ENCODE measurements around the gene ISM2. TPM values are rescaled to one million over a fixed set of nuclear protein-coding genes. Genes with fewer than 3 reads are reported as not detected.

Gene ISM2
- total RNA-seq, 4 donors from 2014 or later = not detected

DNA sequence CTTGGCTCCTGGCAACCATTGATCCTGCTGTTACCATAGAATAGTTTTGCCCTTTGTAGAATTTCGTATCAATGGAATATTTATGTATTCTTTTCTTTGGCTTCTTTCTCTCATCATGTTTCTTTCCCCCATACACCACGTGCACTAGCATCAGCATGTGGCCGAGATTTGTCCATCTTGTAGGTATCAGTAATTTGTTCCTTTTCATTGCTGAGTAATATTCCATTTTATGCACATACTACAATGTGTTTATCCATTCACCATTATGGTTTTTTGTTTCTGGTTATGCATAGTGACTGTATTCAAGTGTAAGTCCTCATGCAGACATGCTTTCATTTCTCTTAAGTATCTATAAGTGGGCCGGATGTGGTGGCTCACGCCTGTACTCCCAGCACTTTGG lies 4.5 kb upstream of the ISM2 start:
- H3K27ac ChIP-seq = no peak overlapping the region
- DNase-seq = no peak
- no peak overlapping the region for H3K4me3 ChIP-seq
- TF ChIP-seq, protein P1, sequence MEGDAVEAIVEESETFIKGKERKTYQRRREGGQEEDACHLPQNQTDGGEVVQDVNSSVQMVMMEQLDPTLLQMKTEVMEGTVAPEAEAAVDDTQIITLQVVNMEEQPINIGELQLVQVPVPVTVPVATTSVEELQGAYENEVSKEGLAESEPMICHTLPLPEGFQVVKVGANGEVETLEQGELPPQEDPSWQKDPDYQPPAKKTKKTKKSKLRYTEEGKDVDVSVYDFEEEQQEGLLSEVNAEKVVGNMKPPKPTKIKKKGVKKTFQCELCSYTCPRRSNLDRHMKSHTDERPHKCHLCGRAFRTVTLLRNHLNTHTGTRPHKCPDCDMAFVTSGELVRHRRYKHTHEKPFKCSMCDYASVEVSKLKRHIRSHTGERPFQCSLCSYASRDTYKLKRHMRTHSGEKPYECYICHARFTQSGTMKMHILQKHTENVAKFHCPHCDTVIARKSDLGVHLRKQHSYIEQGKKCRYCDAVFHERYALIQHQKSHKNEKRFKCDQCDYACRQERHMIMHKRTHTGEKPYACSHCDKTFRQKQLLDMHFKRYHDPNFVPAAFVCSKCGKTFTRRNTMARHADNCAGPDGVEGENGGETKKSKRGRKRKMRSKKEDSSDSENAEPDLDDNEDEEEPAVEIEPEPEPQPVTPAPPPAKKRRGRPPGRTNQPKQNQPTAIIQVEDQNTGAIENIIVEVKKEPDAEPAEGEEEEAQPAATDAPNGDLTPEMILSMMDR (IDR thresholded peaks at IDR 0.05) = no peak
- H3K4me1 ChIP-seq = peaks cover 0 to 14% (median 9%) of the 10 kb centered on the region in 4 donors
- peaks cover 0 to 6% (median 0%) of the 10 kb centered on the region in 4 donors for H3K9me3 ChIP-seq
- H3K27me3 ChIP-seq = peaks cover 0 to 15% of the 10 kb centered on the region in 2 donors
- peaks cover 0 to 12% (median 0%) of the 10 kb centered on the region in 3 donors for H3K36me3 ChIP-seq

DNA sequence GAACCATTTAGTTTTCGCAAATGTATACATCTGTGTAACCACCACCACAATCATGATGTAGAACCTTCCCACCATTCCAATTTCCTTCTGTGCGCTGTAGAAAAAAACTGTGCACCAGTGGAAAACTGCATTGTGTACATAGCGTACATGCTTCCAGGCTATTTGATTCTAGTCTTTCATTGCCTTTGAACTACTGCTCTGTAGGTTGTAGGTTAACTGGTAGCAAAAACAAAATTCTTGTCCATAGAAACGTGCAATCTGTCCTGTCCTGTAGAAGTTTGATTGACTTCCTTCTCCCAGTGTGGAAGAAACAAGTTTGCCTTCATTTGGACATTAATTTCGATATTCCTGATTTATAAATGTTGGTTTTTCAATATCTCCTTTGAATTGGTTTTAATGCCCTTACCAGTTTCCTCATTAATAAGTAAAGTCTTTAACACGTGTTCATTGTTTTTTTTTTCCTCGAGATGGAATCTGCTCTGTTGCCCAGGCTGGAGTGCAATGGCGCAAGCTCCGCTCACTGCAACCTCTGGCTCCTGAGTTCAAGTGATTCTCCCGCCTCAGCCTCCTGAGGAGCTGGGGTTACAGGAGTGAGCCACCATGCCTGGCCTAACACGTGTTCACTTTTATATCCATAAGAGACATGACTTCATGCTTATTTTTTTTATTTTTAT lies 3.6 kb upstream of the ISM2 start:
- H3K27me3 ChIP-seq = peaks cover 0 to 21% of the 10 kb centered on the region in 2 donors
- H3K9me3 ChIP-seq = peaks cover 0 to 6% (median 0%) of the 10 kb centered on the region in 4 donors
- H3K36me3 ChIP-seq = peaks cover 0 to 3% (median 0%) of the 10 kb centered on the region in 3 donors
- no peak for TF ChIP-seq POLR2A (IDR thresholded peaks at IDR 0.05)
- TF ChIP-seq, protein P1 (IDR thresholded peaks at IDR 0.05) = no peak
- DNase-seq = no peak
- no peak overlapping the region for H3K4me3 ChIP-seq
- H3K27ac ChIP-seq = no peak overlapping the region
- H3K4me1 ChIP-seq = peaks cover 0 to 18% (median 11%) of the 10 kb centered on the region in 4 donors

DNA sequence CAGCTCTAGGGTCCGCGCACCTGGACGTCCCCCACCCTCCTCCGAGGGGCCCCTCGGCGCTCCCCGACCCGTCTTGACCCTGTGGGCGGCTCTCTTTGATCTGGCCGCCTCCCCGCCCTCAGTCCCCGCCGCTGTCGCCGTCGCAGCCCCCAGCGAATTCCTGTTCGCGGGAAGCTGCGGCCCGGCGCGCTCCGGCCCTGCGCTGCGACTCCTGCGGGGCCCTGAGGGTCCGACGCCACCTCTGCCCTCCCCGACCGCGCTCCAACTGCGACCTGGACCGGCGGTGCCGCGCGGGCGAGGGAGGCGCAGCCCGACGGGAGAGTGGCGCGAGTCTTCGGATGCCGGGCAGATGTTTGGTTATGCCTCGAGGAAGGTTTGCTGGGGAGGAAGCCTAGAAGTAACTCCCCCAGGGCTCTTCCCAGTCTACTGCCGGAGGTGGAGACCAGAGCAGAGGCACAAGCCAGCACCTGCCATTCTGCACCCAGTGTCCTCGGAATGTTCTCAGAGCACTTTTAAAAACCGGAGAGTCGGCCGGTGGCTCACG lies 440 bp upstream of the ISM2 start:
- TF ChIP-seq POLR2A (IDR thresholded peaks at IDR 0.05) = no peak
- TF ChIP-seq, protein P1 (IDR thresholded peaks at IDR 0.05) = no peak
- Histone ChIP-seq H3K4me1 (peaks cover 0 to 18% (median 11%) of the 10 kb centered on the region in 4 donors), H3K4me3 (peak overlapping the region; percentile 29 to 61 (median 60)), H3K27me3 (peaks cover 0 to 21% of the 10 kb centered on the region in 2 donors), H3K36me3 (no peaks in the 10 kb centered on the region), H3K27ac (no peak overlapping the region), H3K9me3 (peaks cover 0 to 6% (median 0%) of the 10 kb centered on the region in 4 donors)
- no peak for DNase-seq

DNA sequence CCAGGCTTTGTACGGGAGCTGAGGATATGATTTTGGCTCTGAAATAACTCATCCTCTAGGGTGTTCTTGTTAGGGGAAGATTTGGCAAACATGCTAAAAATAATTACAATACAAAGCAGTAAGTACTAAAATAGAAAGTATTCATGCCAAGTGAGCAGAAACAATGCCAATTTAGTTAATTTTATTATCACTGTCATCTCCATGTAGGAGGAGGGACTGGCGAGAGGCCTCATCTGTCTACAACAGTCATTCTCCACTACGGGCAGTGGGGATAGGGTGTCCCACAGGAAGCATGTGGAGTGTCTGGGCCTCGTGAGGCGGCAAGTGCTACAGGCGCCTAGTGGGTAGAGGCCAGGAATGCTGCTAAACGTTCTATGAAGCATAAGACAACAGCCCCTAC lies 3.3 kb downstream of the ISM2 start:
- TF ChIP-seq POLR2A (IDR thresholded peaks at IDR 0.05) = no peak
- TF ChIP-seq, protein P1 (IDR thresholded peaks at IDR 0.05) = no peak
- H3K9me3 ChIP-seq = no peaks in the 10 kb centered on the region
- H3K4me1 ChIP-seq = peaks cover 0 to 18% (median 11%) of the 10 kb centered on the region in 4 donors
- no peaks in the 10 kb centered on the region for H3K36me3 ChIP-seq
- no peak overlapping the region for H3K4me3 ChIP-seq
- no peak for DNase-seq
- no peak overlapping the region for H3K27ac ChIP-seq
- H3K27me3 ChIP-seq = peaks cover 0 to 21% of the 10 kb centered on the region in 2 donors

DNA sequence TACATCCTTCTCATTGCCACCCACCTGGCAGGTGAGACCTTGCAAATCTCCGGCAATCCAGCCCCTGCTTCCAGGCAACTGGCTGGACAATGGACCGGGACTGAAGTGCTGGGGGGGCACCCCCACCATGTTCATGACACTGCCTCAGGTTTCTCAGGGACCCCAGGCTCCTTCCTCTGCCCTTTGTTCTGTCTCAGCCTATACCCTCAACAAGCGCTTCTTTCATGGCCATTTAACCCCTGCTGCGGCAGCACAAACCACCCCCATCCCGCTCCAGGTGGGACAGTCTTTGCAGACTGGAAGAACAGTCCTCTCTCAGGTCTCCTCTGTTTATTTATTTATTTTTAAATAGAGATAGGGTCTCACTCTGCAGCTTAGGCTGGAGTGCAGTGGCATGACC lies 7.6 kb downstream of the ISM2 start:
- peak in 1 of 3 donors; percentile 13 for DNase-seq
- H3K27ac ChIP-seq = no peak overlapping the region
- no peaks in the 10 kb centered on the region for H3K36me3 ChIP-seq
- H3K9me3 ChIP-seq = no peaks in the 10 kb centered on the region
- no peak for TF ChIP-seq POLR2A (IDR thresholded peaks at IDR 0.05)
- no peak overlapping the region for H3K4me3 ChIP-seq
- H3K4me1 ChIP-seq = no peaks in the 10 kb centered on the region
- H3K27me3 ChIP-seq = no peaks in the 10 kb centered on the region

DNA sequence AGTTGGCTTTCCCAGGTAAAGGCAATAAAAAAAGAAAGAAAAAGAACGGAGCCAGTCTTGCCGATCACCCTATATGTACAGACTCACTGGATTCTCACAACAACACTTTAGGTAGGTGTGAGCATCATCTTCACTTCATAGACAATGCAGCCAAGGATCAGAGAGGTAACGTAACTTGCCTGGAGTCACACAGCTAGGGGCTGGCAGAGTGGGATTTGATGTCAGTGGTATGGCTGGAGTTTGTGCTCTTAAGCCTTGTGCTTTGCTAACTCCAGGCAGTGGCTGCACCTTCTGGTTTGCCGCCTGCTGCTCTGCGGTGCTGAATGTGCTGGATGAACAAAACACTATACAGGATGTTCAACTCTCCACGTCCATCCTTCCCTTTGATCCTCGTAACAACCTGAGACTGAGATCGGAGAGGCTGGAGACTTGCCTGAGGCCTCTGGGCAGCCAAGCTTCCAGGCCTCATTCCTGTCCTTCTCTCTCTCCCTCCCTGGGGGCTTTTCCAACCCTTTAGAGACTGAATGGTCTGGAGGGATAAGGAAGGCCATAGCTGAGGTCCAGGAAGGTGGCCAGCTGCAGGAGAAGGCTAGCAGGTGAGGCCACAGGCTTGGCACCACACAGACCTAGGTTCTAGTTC lies 8.1 kb downstream of the ISM2 start:
- no peak for TF ChIP-seq POLR2A (IDR thresholded peaks at IDR 0.05)
- TF ChIP-seq, protein P1 (IDR thresholded peaks at IDR 0.05) = no peak
- H3K27me3 ChIP-seq = no peaks in the 10 kb centered on the region
- H3K36me3 ChIP-seq = no peaks in the 10 kb centered on the region
- no peak for DNase-seq
- H3K4me3 ChIP-seq = no peak overlapping the region
- no peaks in the 10 kb centered on the region for H3K9me3 ChIP-seq
- no peak overlapping the region for H3K27ac ChIP-seq
- no peaks in the 10 kb centered on the region for H3K4me1 ChIP-seq
